Measurements from ENCODE around the gene INPP5D. TPM values are rescaled to one million over a fixed set of nuclear protein-coding genes. Genes with fewer than 3 reads are reported as not detected.
"Not testable (repeated sequence)": the region's sequence is repeated elsewhere in the genome, so short reads cannot be mapped to it uniquely, and the experiment has no call there.

Gene INPP5D
- total RNA-seq, 2 donors from 2014 or later: 0.66 to 3.0 TPM

DNA sequence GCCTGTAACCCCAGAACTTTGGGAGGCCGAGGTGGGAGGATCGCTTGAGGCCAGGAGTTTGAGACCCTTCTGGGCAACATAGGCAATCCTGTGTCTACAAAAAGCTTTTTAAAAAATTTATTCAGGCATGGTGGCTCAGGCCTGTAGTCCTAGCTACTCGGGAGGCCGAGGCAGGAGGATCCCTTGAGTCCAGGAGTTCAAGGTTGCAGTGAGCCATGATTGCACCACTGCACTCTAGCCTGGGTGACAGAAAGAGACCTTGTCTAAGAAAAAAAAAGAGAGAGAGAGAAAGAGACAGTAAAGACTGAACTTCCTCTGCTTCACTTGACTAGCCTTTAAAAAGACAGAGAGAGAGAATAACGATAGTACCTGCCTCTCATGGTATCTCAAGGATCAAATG, 62.4 kb downstream of the INPP5D start:
- Mint-ChIP-seq H3K27me3 (ENCODE audit: insufficient read depth) (peaks cover 4% of the 10 kb centered on the region), H3K27ac (no peak overlapping the region), H3K9me3 (no peaks in the 10 kb centered on the region), H3K4me3 (no peak overlapping the region), H3K4me1 (peaks cover 3% of the 10 kb centered on the region), H3K36me3 (ENCODE audit: low read depth) (no peaks in the 10 kb centered on the region)
- Histone ChIP-seq H3K27ac (ENCODE audit: low read depth, low read length) (no peak overlapping the region), H3K27me3 (ENCODE audit: control insufficient read depth, insufficient read depth, low read length, poor library complexity, severe bottlenecking) (no peaks in the 10 kb centered on the region), H3K36me3 (ENCODE audit: control insufficient read depth, insufficient read depth, low read length) (no peaks in the 10 kb centered on the region), H3K4me3 (ENCODE audit: low read length) (no peak overlapping the region), H3K9me3 (ENCODE audit: control insufficient read depth, low read length) (no peaks in the 10 kb centered on the region), H3K9ac (ENCODE audit: extremely low read depth, low read length, poor library complexity, severe bottlenecking) (no peak overlapping the region), H3K4me1 (ENCODE audit: control insufficient read depth, insufficient read depth, low read length) (no peaks in the 10 kb centered on the region)
- no peak for DNase-seq
- TF ChIP-seq, protein P1, sequence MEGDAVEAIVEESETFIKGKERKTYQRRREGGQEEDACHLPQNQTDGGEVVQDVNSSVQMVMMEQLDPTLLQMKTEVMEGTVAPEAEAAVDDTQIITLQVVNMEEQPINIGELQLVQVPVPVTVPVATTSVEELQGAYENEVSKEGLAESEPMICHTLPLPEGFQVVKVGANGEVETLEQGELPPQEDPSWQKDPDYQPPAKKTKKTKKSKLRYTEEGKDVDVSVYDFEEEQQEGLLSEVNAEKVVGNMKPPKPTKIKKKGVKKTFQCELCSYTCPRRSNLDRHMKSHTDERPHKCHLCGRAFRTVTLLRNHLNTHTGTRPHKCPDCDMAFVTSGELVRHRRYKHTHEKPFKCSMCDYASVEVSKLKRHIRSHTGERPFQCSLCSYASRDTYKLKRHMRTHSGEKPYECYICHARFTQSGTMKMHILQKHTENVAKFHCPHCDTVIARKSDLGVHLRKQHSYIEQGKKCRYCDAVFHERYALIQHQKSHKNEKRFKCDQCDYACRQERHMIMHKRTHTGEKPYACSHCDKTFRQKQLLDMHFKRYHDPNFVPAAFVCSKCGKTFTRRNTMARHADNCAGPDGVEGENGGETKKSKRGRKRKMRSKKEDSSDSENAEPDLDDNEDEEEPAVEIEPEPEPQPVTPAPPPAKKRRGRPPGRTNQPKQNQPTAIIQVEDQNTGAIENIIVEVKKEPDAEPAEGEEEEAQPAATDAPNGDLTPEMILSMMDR (conservative IDR thresholded peaks at IDR 0.05): no peak
- WGBS, 2 experiments (ENCODE audit: insufficient coverage in 1 of 2, insufficient read length in 1 of 2): 95 to 96% methylated on average over 5 of the region's 5 CpGs

DNA sequence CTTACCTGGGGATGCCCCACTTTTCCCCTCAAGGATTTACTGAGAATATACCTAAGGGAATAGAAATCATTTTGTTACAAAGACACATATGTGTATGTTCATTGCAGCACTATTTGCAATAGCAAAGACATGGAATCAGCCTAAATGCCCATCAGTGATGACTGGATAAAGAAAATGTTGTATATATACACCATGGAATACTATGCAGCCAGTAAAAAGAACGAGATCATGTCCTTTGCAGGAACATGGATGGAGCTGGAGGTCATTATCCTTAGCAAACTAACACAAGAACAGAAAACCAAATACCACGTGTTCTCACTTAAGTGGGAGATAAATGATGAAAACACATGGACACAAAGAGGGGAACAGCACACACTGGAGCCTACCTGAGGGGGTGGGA, 63.4 kb downstream of the INPP5D start:
- H3K4me1 Mint-ChIP-seq; H3K9ac ChIP-seq (ENCODE audit: extremely low read depth, low read length, poor library complexity, severe bottlenecking); H3K9me3 Mint-ChIP-seq; H3K36me3 ChIP-seq (ENCODE audit: control insufficient read depth, insufficient read depth, low read length); H3K9me3 ChIP-seq (ENCODE audit: control insufficient read depth, low read length); H3K4me3 ChIP-seq (ENCODE audit: low read length); H3K27me3 Mint-ChIP-seq (ENCODE audit: insufficient read depth); H3K4me3 Mint-ChIP-seq; H3K27ac Mint-ChIP-seq; H3K36me3 Mint-ChIP-seq (ENCODE audit: low read depth); H3K27me3 ChIP-seq (ENCODE audit: control insufficient read depth, insufficient read depth, low read length, poor library complexity, severe bottlenecking); H3K4me1 ChIP-seq (ENCODE audit: control insufficient read depth, insufficient read depth, low read length); DNase-seq; H3K27ac ChIP-seq (ENCODE audit: low read depth, low read length): not testable (repeated sequence)
- 73% methylated on average over 2 of the region's 2 CpGs; no CpG with 5 or more reads in 1 of the 2 experiments for WGBS, 2 experiments (ENCODE audit: insufficient coverage in 1 of 2, insufficient read length in 1 of 2)

DNA sequence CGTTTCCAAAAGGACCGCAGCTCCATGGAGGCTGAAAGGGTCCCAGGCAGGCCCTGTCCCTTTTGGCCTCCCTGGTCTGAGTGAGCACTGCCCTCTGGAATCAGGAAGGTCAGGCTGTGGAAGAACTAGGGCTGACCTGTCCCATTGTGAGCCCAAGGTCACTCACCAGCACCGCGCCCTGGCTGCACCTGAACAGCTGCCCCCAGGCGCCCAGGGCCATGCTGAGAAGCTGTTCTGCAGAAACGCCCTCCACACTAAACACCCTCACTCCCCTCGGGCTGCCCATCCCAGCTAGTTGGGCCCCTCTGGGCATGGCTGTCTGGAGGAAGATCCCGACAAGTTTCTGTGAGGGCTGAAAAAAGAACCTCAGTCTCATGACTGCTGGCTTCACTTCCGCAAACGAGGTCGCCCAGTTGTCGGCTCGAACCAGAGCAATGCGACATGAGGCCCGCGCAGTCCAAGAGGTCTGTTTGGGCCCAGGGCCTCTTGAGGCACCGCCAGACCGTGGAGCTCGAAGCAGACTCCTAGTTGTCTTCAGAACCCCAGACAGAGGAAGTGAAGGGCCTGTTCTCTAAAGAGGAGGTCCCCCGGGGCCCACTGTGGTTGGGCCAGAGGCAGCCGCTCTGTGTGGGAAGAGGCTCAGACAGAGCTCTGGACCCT, 64.4 kb downstream of the INPP5D start:
- H3K36me3 ChIP-seq (ENCODE audit: control insufficient read depth, insufficient read depth, low read length): no peaks in the 10 kb centered on the region
- Mint-ChIP-seq H3K27ac (no peak overlapping the region), H3K27me3 (ENCODE audit: insufficient read depth) (peaks cover 4% of the 10 kb centered on the region), H3K4me3 (no peak overlapping the region), H3K4me1 (peaks cover 5% of the 10 kb centered on the region), H3K36me3 (ENCODE audit: low read depth) (no peaks in the 10 kb centered on the region), H3K9me3 (no peaks in the 10 kb centered on the region)
- H3K9ac ChIP-seq (ENCODE audit: extremely low read depth, low read length, poor library complexity, severe bottlenecking): no peak overlapping the region
- DNase-seq: no peak
- TF ChIP-seq, protein P1 (conservative IDR thresholded peaks at IDR 0.05): no peak
- H3K27me3 ChIP-seq (ENCODE audit: control insufficient read depth, insufficient read depth, low read length, poor library complexity, severe bottlenecking): no peaks in the 10 kb centered on the region
- H3K27ac ChIP-seq (ENCODE audit: low read depth, low read length): no peak overlapping the region
- H3K4me1 ChIP-seq (ENCODE audit: control insufficient read depth, insufficient read depth, low read length): no peaks in the 10 kb centered on the region
- no peak overlapping the region for H3K4me3 ChIP-seq (ENCODE audit: low read length)
- 87 to 90% methylated on average over 15 to 21 of the region's 21 CpGs for WGBS, 2 experiments (ENCODE audit: insufficient coverage in 1 of 2, insufficient read length in 1 of 2)
- H3K9me3 ChIP-seq (ENCODE audit: control insufficient read depth, low read length): no peaks in the 10 kb centered on the region
